NCI-H226 (cell line): ENCODE results near the gene CEP192.

Experiments
- DNase-seq: peaks from one replicate; pipeline ENCODE4 v3.0.0-alpha.2; 2015

CEP192 gene

DNA sequence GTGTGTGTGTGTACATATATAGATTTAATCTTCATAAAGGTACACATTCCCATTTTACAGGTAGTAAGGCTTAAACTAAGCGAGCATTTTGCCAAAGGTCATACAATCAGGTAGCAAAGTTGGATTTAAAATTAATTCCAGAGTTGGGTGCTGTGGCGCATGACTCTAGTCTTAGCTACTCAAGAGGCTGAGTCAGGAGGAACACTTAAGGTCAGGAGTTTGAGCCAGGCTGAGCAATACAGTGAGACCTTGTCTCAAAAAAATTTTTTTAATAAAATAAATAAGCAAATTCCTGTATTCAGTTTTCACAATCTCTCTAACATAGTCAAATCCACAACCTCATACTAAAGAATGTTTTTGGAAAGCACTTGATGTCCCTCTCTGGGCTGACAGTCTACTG lies 115.9 kb downstream of the CEP192 start:
- no peak for DNase-seq

DNA sequence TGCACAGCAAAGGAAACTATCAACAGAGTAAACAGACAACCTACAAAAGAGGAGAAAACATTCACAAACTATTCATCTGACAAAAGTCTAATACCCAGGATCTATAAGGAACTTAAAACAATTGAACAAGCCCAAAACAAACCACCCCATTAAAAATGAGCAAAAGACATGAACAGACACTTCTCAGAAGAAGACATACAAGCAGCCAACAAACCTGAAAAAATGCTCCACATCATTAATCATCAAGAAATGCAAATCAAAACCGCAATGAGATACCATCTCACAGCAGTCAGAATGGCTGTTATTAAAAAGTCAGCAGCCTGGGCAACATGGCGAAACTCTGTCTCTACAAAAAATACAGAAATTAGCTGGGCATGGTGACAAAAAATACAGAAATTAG lies 117.2 kb downstream of the CEP192 start:
- DNase-seq: no peak

DNA sequence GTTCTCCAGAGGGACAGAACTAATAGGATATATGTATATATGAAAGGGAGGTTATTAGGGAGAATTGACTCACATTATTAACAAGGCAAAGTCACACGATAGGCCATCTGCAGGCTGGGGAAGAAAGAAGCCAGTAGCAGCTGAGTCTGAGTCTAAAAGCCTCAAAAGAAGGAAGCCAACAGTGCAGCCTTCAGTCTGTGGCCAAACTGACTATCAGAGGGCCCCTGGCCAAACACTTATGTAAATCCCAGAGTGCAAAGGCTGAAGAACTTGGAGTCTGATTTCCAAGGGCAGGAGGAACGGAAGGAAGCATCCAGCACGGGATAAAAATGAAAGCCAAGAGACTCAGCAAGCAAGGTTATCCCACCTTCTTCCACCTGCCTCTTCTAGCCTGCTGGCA lies 119.4 kb downstream of the CEP192 start:
- no peak for DNase-seq

DNA sequence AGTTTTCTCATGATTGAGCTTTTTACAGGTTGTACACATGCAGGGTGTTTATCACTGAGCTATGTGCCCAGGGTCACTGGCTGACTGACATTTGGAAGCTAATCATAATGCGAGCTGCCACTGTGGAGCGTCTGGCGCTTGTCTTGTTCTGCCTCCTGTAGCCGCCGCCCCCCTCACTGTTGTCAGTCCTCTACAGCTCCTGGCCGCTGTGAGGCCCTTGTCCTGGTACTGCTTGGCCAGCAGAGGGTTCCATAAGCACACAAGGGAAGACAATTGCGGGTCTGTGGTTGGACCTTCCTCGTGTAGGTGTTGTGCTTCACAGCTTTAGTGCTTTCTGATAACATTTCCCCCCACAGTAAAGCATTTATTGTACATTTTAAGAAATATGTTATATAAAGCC lies 121.8 kb downstream of the CEP192 start:
- DNase-seq: no peak

DNA sequence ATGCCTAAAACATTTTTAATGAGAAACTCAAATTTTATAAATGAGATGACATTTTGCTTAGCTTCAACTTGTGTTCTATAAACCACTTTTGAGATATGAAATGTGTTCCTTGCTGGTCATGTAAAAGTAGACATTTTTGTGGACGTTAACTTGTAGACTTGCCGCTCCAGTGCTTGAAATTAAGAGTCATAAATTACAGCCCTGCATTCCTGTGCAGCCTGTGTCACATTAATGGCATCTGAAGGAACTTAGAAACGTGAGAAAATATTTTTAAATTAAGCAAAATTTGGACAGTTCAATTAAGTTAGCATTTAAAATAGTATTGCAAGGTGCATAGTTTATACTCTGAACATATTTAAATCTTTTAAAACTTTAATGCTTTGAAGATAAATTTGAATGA lies 129.1 kb downstream of the CEP192 start:
- no peak for DNase-seq

DNA sequence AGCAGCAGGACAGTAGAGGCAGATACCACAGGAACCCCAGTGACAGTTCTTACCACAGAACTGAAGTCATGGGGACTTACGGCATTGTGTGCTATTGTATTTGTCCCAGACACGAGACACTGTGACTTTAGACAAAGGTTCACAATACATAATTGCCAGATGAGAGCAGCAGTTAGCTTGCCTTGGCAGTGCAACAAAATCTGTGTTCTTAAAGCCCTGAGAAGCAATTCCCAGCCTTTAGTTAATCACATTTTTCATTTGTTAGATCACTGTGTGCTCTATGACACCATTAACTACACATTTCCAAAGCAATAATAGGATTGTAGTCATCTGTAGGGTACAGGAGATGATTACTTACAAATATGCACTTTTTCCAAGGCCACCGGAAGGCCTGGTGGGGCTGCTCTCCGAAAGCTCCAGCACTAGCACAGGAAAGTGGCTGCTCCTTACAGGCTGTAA lies 129.8 kb downstream of the CEP192 start:
- no peak for DNase-seq

DNA sequence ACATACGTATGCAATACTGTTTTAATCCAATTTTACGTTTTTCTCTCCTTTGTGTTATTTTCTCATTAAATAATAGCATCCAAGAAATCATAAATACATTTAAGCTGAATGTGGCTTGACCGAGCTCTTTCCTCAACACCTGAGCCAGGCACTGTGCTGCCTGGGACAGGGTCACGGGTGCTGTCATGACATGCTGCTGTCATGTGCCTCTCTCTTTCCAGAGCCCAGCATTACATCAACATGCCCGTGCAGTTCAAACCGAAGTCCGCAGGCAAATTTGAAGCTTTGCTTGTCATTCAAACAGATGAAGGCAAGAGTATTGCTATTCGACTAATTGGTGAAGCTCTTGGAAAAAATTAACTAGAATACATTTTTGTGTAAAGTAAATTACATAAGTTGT lies 133.2 kb downstream of the CEP192 start:
- no peak for DNase-seq

DNA sequence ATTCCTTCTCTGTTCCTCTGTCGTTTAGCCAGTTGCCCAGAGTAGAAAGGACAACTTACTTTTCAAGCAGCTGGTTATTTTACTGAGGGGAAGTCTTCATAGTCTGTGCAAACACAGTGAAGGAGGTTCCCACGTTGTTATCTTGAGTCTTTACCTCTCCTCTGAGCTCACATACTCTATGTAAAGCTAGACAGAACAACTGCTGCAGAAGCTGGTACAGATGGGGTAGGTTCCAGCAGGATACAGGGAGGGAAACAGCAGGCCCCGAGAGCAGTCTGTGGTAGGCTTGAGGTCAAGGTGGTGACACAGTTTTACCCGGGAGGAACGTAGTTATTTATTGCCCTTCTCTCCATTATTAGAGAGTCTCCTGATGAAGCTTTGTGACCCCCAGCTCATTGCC lies 134.0 kb downstream of the CEP192 start:
- DNase-seq: no peak

DNA sequence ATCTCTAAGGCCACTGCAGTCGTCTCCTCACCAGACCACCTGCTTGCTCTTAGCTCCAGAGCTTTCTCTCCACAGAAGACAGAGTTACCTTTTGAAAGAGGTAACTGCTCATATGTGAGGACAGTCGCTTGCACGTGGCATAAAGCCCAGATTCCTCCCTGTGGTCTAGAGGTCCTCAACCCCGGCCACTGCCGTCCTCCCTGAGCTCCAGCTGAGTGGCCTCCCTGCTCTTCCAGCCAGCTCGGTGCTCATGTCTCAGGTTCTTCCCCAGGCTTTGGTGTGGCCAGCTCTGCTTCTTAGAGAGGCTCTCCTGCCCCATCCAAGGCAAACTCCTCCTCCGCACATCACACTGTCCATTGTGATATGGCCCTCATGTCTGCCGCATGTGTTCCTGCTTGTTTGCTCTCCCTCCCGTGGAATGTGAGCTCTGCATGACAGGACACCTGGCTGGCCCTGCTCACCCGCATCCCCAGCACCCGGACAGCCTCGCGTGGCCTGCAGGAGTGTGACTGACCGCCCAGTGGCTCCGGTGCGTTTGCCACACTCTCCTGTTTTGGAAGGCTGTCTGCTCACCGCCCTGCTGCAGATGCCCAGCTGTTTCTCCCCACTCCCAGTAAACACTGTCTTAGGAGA lies 135.9 kb downstream of the CEP192 start:
- DNase-seq: no peak

DNA sequence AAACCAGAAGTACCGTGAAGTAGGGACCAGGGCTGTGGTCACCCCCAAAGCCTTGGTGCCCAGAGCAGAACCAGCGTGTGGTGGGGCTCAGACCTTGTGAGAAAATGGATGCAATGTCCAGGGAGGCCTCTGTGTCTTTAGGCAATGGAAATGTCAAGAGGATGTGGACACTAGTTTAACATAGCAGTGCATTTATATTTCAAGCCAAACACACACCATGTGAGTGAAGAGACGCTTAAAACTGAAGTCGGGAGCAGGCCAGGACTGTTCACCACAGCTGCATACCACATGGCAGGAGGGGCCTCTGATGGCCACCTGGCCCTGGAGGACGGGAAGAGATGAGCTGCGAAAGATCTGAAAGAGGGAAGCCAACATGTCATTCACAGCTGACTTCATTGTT lies 140.1 kb downstream of the CEP192 start:
- DNase-seq: no peak

DNA sequence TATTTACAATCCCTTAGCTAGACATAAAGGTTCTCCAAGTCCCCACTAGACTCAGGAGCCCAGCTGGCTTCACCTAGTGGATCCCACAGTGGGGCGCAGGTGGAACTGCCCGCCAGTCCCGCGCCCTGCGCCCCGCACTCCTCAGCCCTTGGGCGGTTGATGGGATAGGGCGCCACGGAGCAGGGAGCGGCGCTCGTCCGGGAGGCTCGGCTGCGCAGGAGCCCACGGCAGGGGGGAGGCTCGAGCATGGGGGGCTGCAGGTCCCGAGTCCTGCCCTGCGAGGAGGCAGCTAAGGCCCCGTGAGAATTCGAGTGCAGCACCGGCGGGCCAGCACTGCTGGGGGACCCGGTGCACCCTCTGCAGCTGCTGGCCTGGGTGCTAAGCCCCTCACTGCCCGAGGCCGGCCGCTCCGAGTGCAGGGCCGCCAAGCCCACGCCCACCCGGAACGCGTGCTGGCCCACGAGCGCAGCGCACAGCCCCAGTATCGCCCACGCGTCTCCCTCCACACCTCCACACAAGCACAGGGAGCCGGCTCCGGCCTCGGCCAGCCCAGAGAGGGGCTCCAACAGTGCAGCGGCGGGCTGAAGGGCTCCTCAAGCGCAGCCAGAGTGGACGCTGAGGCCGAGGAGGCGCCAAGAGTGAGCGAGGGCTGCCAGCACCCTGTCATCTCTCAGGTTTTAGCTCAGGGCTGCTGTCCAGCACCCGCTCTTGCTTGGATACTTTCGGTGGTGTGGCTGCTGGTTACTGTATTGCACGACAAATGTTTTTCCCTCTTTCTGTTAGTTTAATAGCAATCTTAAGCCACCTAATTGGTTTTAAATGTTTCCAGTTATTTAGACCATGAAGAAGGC lies 143.6 kb downstream of the CEP192 start:
- no peak for DNase-seq

DNA sequence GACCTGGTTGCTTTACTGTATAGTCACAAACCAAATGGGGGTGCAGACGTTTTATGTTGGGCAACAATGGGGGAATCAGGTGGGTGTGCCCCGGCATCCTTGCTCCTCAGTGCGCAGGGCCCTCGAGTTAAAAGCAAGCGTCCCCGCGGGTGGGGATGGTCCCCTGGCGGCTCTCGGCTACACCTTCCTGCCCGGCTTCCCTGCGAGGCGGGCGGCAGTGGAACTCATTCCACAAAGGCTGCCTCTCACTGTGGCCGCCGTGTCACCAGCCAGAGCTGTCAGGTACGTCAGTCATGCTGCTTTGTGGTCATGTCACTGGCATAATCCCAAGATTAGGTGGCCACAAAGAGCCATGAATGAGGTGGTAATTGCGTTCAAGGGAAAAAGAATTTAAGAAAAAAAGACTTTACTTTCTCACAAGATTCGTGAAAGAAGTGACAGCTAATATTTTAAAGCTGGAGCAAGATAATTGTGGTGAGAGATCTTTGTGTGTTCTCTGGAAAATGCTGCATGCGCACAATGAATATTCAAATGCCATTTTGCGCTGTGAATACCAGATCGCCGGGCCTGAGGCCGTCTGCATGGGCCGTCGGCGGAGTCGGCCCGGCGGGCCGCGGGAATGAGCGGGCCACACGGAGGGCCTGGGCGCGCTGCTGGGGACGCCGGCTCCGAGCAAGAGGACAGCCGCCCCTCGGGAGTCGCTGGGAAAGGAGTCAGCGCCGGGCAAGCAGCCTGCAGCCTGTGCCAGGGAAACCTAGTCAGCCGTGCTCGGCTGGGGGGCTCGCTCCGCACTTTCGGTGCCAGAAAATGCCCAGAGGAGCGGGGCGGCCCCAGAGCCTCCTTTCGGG lies 145.1 kb downstream of the CEP192 start:
- DNase-seq: no peak

DNA sequence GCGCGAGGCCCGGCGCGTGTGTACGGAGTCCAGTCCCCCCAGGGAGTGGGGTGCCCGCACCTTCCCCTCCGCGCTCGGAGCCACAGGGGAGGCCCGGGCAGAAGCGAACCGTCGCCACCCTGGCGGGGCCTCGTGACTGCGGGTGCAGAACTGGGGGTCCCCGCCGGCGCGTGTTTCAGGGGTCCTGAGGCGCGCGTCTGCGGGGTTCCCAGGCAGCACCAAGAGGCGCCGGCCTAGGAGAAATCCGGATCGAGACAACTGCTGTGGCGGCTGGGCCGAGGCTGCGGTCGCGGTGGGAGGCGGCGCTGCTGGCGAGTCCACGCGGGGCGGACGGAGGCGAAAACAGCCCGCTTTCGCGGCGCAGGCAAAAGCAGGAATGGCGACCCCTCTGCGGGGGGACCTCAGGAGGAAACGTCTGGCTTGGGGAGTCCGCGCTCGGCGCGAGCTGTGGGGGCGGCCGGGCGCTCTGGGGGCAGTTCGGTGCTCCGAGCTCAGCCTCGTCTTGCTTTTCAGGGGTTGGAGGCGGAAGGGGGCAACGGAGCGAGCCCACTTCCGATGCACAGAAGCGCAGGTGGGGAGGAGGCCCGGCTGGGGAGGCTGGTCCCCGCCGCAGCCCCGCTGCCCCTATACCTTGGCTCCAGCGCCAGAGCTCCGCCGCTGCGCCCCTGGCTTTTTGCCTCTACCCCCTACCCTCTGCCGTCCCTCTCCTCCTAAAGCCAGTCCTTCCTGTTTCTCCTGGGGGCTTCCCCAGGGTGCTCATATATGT lies 145.9 kb downstream of the CEP192 start:
- no peak for DNase-seq

DNA sequence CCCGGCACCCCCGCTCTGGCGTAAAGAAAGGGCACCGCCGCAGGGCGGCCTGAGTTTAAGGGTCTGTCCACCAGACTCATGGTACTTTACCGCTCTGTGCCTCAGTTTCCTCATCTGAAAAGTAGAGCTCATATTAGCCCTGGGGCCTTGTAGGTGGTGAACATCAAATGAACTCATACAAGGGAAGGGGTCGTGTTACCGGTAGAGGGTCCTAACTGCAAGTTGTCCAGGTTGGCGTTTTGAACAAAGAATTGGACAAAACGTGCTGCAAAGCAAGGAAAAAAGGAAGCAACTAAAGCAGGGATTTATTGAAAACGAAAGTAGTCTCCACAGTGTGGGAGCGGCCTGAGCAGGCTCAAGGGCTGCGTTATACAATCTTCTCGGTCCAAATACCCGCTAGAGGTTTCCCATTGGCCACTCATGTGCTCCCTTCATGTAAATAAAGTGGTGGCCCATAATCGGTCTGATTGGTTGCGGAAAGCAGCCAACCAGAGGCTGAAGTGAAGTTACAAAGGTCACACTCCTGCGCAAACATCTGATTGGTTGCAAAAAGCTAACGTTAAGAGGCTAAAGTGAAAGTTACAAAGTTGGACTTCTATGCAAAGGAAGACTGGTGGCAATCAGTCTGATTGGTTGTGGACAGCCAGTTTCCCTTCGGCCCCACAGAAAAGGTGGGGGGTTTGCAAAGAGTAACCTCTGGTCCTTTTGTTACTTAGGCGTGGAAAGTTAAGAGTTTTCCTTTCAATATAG lies 146.7 kb downstream of the CEP192 start:
- peak; percentile 78 for DNase-seq

DNA sequence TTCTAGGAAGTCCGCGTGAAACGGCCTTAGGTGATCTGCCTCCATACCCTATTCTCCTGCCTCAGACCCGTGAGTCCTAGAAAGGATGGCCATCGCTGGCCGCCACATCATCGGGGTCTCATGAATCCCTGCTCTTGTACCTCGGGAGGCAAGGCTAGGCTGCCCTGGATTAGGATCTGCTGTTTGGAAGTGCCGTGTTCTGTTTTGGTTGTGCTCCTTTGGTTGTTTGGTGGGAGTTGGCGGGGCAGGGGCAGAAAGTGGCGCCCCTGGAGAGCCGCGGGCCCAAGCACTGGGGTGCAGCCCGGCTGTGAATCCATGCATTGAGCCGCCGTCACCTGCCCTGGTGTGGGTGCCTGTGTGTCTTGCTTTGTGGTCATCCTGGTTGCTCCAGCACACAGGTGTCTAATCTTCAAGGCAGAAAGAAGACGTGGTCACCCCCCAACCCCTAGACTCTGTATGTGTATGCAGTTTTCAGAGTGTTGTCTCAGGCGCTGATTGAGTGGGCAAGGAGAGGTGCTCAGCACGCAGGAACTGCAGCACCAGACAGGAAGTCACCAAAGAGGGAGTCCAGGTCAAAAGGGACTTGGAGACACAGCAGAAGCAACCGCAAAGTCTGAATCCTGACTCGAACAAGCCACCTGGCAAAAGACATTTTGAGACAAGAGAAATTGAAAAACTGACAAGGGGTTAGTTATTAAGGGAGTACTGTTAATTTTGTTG lies 147.4 kb downstream of the CEP192 start:
- DNase-seq: no peak

DNA sequence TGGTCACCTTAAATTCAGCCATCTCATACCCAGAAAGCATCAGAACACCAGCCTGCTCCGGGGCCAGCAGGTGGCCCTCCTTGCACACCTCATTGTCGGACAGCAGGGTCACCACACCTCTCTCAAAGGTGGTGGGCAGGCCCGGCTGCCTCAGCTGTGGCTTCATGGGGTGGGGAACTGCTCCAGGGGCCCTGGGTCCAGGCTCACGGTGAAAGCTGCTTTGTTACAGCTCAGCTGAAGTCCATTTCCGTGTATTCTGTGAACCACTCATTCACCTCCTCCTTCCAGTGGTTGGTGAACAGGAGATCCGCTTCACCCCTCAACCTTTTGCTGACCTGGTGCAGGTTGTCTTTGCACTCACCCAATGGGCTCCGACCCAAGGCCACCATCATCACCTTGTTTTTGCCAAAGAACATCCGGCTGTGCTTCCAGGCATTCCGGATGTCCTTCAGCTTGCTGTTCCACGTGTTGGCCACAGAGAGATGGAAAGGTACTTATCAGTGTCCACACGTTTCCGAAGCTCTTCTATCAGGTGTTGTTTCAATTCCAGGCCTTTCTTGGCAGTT lies 148.8 kb downstream of the CEP192 start:
- DNase-seq: no peak

DNA sequence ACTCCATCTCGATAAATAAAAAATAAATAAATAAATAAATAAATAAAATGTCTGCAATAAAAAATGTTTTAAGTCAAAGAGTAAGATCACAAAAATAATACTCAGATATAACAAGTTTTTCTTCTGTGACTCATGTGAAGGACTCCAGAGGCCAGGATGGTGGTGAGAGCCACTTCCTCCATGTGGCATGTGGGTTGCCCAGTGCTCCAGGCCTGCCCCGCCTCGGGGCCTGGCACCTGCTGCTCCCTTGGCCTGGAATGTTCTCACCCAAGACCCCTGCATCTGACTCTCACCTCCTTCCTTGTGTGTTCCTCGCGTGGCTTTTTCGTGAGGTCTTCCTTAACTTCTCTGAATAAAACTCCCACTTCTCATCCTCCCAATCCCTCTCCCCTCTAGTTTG lies 150.0 kb downstream of the CEP192 start:
- no peak for DNase-seq

DNA sequence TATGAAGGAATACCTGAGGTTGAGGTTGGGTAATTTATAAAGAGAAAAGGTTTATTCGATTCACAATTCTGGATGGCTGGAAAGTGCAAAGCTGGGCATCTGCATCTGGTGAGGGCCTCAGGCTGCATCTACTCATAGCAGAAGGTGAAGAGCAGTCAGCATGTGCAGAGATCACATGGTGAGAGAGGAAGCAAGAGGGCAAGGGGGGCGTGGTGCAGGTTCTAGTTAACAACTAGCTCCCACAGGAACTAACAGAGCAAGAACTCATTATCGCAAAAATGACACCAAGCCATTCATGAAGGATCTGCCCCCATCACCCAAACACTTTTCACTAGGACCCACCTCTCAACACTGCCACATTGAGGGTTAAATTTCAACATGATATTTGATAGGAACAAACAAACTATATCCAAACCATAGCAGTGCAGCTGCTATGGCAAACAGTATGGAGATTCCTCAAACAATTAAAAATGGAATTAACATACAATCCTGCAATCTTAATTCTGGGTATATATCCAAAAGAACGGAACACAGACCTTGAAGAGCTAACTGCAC lies 154.6 kb downstream of the CEP192 start:
- DNase-seq: no peak

DNA sequence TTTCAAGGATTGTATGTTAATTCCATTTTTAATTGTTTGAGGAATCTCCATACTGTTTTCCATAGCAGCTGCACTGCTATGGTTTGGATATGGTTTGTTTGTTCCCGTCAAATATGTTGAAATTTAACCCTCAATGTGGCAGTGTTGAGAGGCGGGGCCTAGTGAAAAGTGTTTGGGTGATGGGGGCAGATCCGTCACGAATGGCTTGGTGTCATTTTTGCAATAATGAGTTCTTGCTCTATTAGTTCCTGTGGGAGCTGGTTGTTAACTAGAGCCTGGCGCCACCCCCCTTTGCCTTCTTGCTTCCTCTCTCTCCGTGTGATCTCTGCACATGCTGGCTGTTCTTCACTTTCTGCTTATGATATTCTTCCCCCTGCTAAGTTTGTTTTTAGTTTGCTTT lies 156.0 kb downstream of the CEP192 start:
- DNase-seq: no peak

DNA sequence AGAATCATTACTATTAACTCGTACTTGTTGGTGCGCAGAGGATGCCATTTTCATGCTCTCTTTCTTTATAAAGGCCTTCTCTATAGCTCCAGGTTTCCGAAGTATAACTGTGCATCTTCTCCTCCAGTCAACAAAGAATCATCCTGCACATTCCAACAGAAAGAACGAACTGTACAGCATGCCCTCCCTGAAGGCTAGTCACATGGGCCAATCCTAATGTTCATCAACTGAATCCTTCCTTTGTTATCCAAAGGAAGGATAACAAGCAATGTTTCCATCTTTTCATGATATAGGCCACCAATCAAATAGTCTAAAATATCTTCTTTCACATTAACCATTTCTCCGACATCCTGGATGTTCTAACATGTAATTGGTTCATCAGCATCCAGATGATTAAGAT lies 160.5 kb downstream of the CEP192 start:
- no peak for DNase-seq

DNA sequence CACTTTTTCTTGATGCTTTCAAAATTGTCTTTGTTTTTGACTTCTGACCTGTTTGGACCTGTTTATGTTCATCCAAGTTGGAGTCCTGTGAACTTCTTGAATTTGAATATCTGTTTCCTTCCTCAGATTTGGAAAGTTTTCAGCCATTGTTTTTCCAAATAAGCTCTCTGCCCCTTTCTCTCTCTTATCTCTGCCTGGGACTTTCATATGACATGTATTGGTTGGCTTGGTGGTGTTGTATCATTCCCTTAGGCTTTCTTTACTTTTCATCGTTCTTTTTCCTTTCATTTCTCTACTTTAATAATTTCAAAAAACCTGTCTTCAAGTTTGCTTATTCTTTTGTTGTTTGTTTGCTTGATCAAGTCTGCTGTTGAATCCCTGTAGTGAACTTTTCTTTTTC lies 167.3 kb downstream of the CEP192 start:
- no peak for DNase-seq
